HL-60/S4 (cell line): ENCODE measurements around the gene TLE1.

Experiments used
- in situ Hi-C: fragments of 300-500 bp; cut with MboI; formaldehyde crosslinking; loops from 2 replicates; pipeline ENCODE4 v1.14.3; 2022; ENCODE audit warnings: low sequenced_read_pairs

TLE1 gene

DNA sequence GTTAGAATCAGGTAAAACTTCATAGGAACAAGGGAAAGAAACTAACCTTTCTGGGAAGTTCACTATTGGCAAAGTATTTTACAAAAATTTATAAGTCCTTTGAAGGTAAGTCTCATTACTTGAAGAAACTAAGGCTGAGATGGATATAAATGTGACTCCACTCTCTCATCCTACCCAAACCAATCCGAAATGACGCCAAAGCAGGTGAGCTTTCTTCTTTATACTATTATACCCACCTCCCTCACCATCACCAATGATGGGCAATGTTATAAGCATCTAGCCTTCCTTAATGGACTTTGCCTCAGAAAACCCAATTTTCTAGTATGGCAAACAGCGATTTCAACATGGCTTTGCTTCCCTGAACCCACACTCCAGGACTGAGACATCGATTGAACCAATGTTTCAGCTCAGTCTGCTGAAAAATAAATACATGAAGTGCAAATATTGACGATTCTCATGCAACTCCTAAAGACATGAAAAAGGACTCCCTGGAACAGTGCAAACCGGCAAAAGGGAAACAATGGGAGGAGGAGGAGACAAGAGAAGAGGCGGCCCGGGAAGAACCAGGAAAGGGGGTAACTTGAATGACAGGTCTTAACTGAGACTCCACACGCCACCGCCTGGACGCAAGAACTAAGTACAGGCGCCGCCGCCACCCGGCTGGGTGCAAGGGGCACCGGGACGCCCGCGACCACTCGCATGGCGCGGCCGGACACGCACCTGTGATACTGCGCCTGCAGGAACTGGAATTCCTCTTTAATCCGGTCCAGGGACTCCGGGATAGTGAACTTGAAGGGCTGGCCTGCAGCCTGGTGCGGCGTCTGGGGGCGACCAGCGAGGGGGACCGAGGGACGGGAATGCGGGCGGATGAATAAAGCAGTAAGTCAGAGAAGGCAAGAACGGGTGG is 2.5 kb downstream of the TLE1 start:
- in situ Hi-C loops = no loop called here

DNA sequence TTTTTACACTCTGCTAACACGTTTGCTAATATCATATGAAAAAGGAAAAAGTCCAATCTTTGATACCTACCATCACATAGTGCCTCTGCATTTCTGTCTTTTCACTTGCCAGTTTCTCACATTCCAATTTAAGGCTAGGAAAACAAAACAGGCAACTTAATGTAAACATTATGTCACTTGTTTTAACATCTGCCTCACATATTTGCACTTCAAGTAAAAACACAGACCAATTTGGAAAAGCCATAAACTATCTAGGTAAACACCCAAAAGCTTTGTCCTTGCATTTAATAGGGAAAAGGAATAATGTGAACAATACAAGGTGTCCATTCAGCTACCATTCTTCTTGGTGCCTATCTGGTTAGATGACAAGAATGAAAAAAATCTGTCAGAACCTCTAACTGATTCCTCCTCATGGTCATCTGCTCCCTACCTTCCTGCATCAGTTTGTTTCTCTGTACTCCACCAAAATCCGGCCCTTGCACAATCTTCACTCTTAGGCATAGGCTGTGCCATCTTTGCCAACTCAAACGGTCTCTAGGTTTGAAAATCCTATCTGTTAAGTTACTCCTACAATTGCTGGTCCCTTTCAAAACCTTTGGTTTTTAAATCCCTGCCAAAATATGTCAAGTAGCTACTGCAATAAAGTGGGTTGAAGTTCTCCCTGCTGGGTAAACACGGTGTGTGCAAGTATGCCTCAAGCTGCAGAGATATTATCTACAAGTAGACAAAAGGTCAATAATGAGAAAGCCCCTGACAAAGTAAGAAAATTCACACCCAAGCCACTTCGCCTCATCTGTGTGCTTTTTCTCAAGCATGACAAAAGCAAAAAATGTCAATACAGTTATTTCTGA is 3.4 kb downstream of the TLE1 start:
- in situ Hi-C loops = no loop called here

DNA sequence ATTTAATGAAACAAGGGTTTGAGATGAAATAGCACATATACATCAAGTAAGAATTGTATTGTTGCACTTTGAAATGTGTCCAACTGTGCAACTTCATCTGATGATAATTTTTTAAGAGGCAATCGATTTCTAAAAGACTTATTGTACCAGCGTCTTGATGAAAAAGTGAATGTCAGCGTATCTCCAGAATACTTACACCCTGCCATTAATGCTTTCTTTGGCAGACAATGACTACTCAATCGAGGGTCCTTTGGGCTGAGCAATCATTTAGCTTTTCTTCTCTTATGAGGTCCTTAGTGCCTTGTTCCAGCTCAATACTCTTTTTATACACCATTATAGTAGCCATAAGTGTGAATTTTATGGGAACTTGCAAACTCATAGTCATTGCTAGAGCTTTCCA is 4.7 kb downstream of the TLE1 start:
- in situ Hi-C loops = no loop called here

DNA sequence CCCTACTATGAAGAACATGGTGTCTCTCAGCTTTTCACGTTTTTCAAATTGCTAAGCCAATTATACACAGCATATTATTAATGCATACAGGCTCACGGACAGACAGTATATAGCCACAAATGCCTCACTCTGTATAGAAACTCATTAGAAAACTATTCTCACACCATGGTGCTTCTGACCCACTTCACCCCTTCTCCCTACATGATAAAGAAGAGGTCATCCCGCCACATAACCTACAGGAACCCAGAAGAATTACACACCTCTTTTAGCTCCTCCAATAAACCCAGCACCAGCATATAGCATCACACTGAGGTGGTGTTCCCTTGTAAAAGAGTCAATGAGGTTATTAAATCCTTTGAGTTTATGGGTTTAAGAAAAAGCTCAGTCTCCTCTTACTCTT is 5.6 kb downstream of the TLE1 start:
- in situ Hi-C loops = no loop called here

DNA sequence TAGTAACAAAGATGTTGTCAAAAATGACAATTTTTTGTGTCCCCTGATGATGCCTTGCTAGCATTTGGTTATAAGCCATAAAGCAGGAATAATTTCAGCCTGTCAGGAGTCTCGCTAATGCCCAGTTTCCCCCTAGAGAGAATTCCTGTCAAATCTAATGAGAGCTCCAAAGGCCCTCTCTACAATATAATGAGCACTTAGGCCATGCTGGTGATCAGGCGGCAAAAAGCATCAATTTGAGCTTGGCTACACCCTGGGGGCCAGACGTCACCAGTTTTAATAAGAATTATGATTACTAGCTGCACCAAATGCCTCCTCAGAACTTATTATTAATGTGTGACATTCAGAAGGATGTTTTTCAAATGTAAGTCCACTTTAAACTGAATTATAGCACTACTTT is 6.1 kb downstream of the TLE1 start:
- in situ Hi-C loops = no loop called here

DNA sequence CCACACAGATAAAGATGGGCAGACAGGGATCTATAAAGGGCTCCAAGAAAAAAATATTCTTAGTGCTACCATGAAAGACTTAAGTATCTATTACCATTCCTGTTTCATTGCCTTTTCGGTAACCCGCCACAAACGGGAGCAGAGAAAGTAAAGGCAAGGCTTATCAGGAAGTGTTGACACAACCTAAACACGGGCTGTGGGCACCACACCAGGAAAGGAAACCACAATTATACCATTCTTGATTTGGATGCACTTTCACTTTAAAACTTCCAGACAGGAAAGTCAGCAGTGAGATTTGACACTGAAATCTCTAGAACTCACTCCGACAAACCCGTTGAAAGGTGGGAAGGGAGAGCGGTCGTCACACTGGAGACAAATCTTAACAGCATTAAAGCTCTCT is 6.5 kb downstream of the TLE1 start:
- in situ Hi-C loops = no loop called here

DNA sequence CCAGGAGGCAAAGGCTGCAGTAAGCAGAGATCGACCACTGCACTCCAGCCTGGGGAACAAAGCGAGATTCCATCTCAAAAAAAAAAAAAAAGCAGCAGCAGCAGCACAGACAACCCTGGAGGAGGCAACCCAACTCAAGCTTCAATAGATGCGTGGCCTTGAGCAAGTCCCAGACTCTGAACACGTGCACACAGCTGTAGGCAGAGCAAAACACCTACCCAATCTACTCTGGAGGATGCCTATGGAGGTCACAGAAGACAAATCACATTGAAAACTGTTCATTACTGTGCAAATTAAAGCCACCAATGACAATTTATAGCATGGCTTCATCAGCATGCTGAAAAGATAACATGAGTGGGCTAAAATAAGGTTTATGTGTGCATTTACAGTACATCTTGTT is 7.2 kb downstream of the TLE1 start:
- in situ Hi-C loops = no loop called here

DNA sequence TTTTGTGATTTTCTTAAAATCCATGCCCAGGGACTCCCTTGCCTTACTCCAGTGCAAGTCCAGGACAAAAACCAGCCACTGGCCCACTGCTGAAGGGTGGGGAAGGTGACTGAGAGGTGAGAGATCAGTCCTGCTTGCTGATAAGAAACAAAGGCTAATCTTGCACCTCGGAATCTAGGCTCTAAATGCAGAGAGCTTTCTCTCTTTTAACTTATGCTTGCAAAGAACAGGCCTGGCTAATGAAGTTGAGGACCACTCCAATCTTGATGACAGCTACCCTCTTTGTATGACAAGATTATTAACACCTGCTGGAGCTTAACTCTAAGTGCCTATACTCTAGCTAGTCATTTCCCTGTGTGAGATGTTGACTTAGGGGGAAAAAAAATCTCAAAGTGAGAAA is 8.8 kb downstream of the TLE1 start:
- in situ Hi-C loops = no loop called here

DNA sequence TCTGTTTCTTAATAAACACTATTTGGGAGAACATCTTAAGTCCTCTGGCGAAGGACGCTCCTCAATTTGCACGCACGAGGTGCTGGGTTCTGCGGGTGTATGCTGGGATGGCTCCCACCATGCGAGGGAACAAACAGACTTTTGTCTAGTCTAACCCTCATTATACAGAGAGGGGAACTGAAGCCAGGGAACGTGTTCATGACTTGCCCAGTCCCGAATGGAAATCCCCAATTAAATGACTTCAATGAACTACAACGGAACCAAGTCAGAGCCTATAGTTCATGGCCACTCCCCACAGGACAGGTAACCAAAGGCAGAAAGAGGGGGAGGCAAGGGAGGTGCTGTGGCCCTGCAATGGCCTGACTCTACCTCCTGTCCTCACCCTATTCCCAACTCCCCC is 9.3 kb downstream of the TLE1 start:
- in situ Hi-C loops = no loop called here

DNA sequence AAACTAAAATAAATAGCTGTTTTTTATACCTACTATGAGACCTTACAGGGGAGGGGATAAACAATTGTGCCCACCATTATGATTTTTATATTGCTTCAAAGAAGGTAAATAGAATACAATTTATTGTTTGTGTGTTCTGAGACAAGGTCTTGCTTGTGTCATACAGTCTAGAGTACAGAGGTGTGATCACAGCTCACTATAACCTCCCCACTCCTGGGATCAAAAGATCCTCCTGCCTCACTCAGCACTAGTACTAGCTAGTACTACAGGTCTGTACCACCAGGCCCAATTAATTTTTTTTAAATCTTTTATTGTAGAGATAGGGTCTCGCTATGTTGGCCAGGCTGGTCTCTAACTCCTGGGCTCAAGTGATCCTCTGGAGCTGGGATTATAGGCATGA is 11.3 kb downstream of the TLE1 start:
- in situ Hi-C loops = no loop called here

DNA sequence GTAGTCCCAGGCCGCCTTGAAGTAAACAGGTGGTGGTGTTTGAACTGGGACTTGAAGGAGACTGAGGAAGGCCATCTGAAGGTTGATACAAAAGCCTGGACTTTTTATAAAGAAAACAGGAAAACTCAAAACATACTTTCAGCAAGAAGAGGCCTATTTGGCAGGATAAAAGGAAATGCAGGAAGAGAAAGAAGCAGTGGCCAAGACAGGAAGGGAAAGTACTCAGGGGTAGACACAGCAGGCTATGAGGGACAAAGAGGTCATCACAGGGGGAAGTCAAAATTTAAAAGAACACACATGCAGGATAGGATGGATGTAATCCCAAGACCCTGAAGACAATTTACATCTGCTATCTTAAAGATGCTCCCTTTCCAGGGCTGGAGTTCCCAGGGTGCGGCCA is 13.0 kb downstream of the TLE1 start:
- in situ Hi-C loops = no loop called here

DNA sequence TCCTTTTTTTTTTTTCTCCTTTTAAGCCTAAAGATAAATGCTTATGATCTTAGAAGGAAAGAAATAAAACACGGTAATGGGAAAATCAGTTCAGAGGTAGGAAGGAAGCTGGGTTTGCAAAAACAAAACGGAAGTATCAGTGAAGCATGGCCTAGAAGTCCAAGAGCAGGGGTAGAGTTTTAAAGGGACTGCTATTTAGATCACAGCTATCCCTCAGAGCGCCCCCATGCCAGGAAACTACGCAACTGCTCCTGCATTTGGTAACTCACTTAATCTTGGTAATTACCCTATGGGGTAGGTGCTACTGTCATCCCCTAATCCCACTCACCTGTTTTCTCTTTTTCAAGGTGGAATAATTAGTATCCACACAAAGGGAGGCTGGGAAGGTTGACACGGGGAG is 16.0 kb downstream of the TLE1 start:
- in situ Hi-C loops = no loop called here

DNA sequence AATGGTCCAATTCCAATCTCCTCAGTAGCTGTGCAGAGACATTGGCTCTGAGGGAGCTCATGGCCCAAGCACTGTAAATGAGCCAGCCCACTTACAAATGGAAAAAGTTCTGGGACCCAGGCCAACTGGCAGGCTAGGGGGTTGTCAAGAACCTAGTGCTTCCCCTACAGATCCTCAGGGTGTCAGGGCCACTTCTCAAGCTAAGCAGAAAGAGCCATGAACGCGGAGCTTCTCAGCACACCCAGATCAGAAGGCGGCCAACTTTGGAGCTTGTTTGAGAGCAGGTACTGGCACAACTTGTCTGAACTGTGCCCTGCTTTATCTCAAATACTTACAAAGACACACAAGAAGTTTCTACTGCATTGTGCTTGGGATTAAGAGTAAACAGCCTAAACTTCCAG is 17.5 kb downstream of the TLE1 start:
- in situ Hi-C loops = no loop called here

DNA sequence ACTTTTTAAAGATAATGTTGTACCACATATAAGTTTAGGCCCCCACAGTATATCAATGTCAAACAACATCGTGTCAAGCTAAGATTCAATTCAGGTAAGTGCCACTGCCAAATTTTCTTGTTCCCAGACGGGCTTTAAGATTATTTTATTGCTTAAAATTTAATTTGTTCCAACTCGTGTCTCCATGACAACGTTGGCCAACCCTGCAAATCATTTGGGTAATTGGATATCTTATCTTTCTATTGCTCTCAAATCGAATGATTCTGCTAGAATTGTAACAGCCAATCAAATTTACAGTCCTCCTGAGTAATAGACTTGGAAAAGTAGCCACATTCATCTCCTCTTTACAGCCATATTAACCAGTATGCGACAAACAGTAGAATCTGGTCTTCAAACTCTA is 19.5 kb downstream of the TLE1 start:
- in situ Hi-C loops = no loop called here

DNA sequence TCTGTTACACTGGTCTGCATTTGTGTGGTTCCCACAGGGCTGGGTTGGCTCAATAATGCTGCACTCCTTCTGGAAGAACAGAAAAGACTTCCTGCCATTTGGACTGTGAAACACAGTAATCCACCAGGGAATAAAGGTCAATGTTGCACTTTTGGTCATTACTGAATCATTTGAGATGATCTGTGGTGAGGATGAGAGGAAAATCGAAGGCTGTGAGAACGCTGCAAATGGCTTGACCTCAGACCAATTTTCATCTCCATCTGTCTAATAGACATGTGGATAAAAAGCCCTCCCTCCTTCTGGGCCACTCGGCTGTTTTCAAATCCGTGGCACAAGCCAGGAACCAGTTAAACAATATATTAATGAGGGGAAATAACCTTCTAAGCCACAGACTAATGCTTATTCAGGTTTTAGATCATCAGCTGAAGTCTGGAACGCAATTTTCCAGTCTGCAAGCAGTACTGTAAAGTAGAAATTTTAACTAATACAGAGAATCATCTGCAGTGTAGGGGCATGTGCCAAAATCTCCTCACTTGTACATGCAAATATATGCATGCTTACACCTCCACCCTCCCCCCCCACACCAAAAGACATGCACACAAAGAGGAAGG is 20.2 kb downstream of the TLE1 start:
- in situ Hi-C loops = no loop called here

DNA sequence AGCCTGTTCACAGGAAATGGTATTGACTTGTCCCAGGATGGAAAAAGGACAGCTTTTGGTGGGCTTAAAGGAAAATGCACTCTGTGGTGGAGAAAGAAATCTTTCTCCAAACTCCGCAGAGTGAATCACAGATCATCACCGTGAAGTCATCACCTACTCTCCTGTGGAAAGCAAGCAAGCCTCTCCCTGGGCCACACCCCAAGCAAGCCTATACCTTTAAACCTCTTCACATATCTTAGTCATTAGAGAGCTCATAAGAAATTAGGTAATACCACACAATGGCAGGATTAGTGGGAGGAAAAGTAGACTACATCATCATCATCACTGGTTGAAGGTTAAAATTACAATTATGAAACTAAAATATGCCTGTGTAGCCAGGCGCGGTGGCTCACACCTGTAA is 23.2 kb downstream of the TLE1 start:
- in situ Hi-C loops = no loop called here

DNA sequence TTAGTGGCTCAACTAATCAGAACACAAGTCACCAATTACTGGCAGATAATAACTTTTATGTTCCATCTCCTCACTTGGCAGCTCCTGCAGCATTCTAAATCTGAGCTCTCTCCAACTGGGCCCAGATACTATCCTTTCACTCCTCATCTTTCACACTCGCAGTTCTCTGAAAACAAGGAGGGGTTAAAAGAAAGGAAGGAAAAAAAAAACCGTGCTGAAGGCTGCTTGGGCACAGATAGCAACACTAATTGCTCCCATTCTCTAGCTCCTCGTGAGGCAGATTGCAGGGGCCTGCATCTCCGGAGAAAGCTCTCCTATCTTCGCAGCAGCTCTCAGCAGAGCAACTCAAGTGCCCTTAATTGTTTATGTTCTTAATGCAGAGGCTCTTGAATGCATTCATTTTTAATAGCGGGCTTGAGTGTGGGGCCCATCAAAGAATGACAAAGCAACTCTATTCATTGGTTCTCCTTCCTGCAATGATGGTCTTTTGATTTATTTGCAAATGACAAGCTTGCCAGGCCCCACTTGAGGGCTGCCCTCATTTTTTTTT is 23.9 kb downstream of the TLE1 start:
- in situ Hi-C loops = no loop called here

DNA sequence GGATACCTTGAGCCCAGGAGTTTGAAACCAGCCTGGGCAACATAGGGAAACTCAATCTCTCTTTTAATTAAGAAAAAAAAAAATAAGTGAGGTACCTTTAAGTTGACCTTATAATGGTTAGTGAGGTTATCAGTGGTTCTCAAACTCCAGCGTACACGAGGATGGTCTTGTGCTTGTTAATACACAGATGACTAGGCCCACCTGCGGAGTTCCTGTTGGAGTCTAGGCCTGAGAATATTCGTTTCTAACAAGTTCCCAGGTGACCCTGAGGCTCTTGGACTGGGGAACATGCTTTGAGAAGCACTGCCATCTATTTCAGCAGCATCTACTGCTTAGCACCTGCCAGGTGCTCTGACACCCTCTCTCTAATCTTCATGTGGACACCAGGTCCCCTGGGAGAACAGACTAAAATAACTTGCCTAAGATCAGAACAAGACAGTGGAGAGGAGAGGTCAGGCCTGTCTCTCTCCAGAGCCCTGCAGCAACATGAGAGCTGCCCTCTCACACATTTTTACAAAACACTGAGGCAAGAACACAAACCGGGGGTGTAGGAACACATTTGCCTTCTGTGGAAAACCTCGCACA is 24.6 kb downstream of the TLE1 start:
- in situ Hi-C loops = no loop called here

DNA sequence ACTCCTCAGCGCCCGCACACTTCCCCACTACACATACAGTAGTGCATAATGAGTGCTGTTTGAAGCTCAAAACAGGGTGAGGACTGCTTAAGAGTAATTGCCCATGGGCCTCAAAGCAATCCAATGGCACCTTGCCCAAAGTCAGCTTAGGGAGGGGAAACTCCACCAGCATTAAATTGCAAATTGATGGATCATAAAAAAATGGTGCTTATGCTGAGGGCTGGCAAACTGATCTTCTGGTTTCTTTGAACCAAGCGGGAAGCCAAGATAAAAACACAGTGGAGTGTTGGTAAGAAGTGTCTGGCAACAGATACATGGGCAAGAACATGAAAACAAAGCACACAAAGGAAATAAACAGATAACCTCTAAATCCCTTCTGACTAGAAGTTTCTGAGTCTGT is 28.0 kb downstream of the TLE1 start:
- in situ Hi-C loops = no loop called here

DNA sequence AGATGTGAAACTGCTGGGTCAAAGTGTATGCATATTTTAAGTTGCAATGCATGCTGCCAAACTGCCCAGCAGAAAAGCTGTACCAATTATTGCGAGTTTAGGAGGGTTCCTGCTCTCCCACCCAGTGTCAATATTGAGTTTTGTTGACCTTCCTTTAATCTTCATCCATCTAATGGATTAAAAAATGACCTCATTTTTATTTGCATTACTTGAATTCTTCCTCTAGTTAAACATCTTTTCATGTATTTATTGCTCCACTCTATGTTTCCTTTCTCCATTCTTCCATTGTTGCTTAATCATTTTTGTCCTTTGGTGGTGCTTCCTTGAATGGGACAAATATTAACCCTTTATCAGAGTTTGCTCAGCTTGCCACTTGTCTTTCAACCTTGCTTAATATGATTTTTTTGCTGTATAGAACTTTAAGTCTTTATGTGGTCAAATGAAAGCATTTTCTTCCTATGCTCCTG is 32.4 kb downstream of the TLE1 start:
- in situ Hi-C loops = no loop called here

DNA sequence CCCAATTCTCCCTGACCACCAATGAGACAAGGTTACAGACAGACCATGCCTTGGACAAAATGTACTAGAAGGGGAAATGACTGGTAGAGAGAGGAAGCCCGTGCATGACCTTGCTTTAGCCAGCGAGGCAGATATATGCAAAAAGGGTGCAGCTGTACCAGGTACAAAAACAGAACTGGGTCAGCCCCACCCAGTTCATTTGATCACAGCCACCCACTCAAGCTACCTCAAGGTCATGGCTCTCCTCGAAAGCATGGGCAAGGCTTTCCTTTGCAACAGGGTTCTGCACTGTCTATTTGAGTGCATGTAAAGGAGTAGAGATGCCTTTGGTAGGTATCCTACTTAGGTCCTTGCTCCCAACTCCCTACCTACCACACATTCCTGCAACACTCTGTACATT is 33.3 kb downstream of the TLE1 start:
- in situ Hi-C loops = no loop called here
